Neural cell (in vitro differentiated cells): ENCODE measurements around the gene TEX30. TPM values are rescaled to one million over a fixed set of nuclear protein-coding genes. Genes with fewer than 3 reads are reported as not detected.
A peak's percentile ranks its signal among the peaks of the same experiment; 100 is the strongest.

Experiments
- H2AFZ ChIP-seq: fragments of 200-600, 300-800 bp; sonication (generic), shearing (Covaris generic); 2 replicates; pipeline ENCODE4 v1.6.0; 2014; ENCODE audit warnings: low read depth, mild to moderate bottlenecking, antibody characterized with exemption, low read length, moderate library complexity
- H3F3A ChIP-seq: fragments of 200-600 bp; shearing (Covaris generic); 2 replicates; pipeline ENCODE4 v1.6.1; 2016; ENCODE audit warnings: mild to moderate bottlenecking, moderate library complexity, mixed read lengths, antibody characterized with exemption, low read length; ENCODE audit not compliant: insufficient read depth, poor library complexity, severe bottlenecking
- H3K27ac ChIP-seq: fragments of 200-600, 300-800 bp; sonication (generic), shearing (Covaris generic); 2 replicates; pipeline ENCODE4 v1.5.1; 2014; ENCODE audit warnings: mild to moderate bottlenecking, low read length, moderate library complexity
- H3K27me3 ChIP-seq: fragments of 300-800, 200-600 bp; sonication (generic), shearing (Covaris generic); 2 replicates; pipeline ENCODE4 v1.6.0; 2014; ENCODE audit warnings: mild to moderate bottlenecking, low read depth, low read length, moderate library complexity; ENCODE audit not compliant: insufficient read depth
- H3K36me3 ChIP-seq: fragments of 300-800, 200-600 bp; sonication (generic), shearing (Covaris generic); 2 replicates; pipeline ENCODE4 v1.5.1; 2014; ENCODE audit warnings: mild to moderate bottlenecking, antibody characterized with exemption, low read length, moderate library complexity; ENCODE audit not compliant: insufficient read depth
- H3K4me2 ChIP-seq: fragments of 300-800, 200-600 bp; sonication (generic), shearing (Covaris generic); 2 replicates; pipeline ENCODE4 v1.6.0; 2014; ENCODE audit warnings: mild to moderate bottlenecking, low read length
- H3K4me3 ChIP-seq: fragments of 300-800, 200-600 bp; sonication (generic), shearing (Covaris generic); 2 replicates; pipeline ENCODE4 v1.5.1; 2014; ENCODE audit warnings: mild to moderate bottlenecking, low read length, moderate library complexity
- H3K79me2 ChIP-seq: fragments of 200-600 bp; shearing (Covaris generic); replicated peaks from 2 replicates; pipeline ENCODE4 v1.6.0; 2014; ENCODE audit warnings: mild to moderate bottlenecking, low read length, moderate library complexity; ENCODE audit not compliant: insufficient read depth
- H3K9ac ChIP-seq: fragments of 300-800, 200-600 bp; sonication (generic), shearing (Covaris generic); 2 replicates; pipeline ENCODE4 v1.6.1; 2016; ENCODE audit warnings: mild to moderate bottlenecking, low read length, mixed read lengths
- H3K9me2 ChIP-seq: fragments of 200-600 bp; shearing (Covaris generic); 2 replicates; pipeline ENCODE4 v1.6.1; 2016; ENCODE audit warnings: mild to moderate bottlenecking, low read length, mixed read lengths; ENCODE audit not compliant: insufficient read depth
- H3K9me3 ChIP-seq: fragments of 200-600, 300-800 bp; sonication (generic), shearing (Covaris generic); 2 replicates; pipeline ENCODE4 v1.6.1; 2016; ENCODE audit warnings: mild to moderate bottlenecking, mixed run types, low read length, moderate library complexity, mixed read lengths
- H4K20me1 ChIP-seq: fragments of 200-600 bp; shearing (Covaris generic); 2 replicates; pipeline ENCODE4 v1.6.1; 2016; ENCODE audit warnings: mild to moderate bottlenecking, mixed run types; ENCODE audit not compliant: insufficient read depth
- EP300 ChIP-seq: fragments of 450-650 bp; conservative IDR thresholded peaks from 2 replicates; pipeline ENCODE4 v1.6.1; 2014; ENCODE audit warnings: antibody characterized with exemption, mild to moderate bottlenecking, moderate library complexity; ENCODE audit not compliant: poor library complexity, severe bottlenecking
- EZH2 ChIP-seq: fragments of 200-600, 300-800 bp; shearing (Covaris generic), sonication (generic); IDR thresholded peaks from 2 replicates; pipeline ENCODE4 v1.6.1; 2014; ENCODE audit warnings: antibody characterized with exemption, low read length, borderline replicate concordance, mild to moderate bottlenecking; ENCODE audit not compliant: insufficient read depth, poor library complexity, severe bottlenecking
- MXI1 ChIP-seq: fragments of 450-650 bp; conservative IDR thresholded peaks from 2 replicates; pipeline ENCODE4 v1.6.1; 2014; ENCODE audit warnings: antibody characterized with exemption, mild to moderate bottlenecking; ENCODE audit not compliant: poor library complexity, severe bottlenecking
- POLR2AphosphoS5 ChIP-seq: IDR thresholded peaks from 2 replicates; pipeline ENCODE4 v1.6.1; 2012
- RAD21 ChIP-seq: fragments of 450-650 bp; conservative IDR thresholded peaks from 2 replicates; pipeline ENCODE4 v1.6.1; 2014; ENCODE audit warnings: antibody characterized with exemption, mild to moderate bottlenecking, moderate library complexity
- SMC3 ChIP-seq: fragments of 450-650 bp; conservative IDR thresholded peaks from 2 replicates; pipeline ENCODE4 v1.6.1; 2014; ENCODE audit warnings: antibody characterized with exemption, mild to moderate bottlenecking, moderate library complexity; ENCODE audit not compliant: poor library complexity
- TAF1 ChIP-seq: IDR thresholded peaks from 2 replicates; pipeline ENCODE4 v1.6.1; 2012; ENCODE audit warnings: low read depth
- polyA plus RNA-seq: library from polyadenylated mRNA; depleted of rRNA; stranded (reverse); fragments of >200 nt; gene quantifications from 2 replicates; pipeline ENCODE4 v1.2.3, GENCODE V29; 2014
- TF ChIP-seq, protein P1 (sequence below): fragments of 450-650 bp; IDR thresholded peaks from 2 replicates; pipeline ENCODE4 v1.5.1; 2014; ENCODE audit warnings: antibody characterized with exemption, mild to moderate bottlenecking, moderate library complexity; ENCODE audit not compliant: poor library complexity, severe bottlenecking
- TF ChIP-seq, protein P2 (sequence below): IDR thresholded peaks from 2 replicates; pipeline ENCODE4 v1.6.1; 2012; ENCODE audit warnings: borderline replicate concordance

TEX30 gene
- polyA plus RNA-seq, 1 donor from 2014 or later: 29.9 TPM

DNA sequence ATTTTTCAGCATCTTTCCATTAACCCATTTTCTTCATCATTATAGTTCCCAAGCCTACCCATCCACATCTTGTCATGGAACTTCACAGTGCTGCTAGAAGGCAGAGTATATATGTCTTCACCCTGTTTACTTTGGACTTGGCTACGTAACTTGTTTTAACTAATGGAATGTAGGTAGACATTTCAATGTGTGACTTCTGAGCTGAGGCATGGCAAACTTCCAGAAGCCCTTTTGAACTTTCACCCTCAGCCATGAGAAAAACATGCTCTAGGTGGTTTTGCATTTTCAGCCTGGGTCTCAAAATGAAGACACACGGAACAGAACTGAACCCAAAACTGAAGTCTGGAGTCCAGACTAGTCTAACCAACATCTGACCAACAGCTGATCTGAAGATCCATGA lies 3.2 kb downstream of the TEX30 start:
- TF ChIP-seq RAD21: no peak
- TF ChIP-seq TAF1: no peak
- TF ChIP-seq, protein P1, sequence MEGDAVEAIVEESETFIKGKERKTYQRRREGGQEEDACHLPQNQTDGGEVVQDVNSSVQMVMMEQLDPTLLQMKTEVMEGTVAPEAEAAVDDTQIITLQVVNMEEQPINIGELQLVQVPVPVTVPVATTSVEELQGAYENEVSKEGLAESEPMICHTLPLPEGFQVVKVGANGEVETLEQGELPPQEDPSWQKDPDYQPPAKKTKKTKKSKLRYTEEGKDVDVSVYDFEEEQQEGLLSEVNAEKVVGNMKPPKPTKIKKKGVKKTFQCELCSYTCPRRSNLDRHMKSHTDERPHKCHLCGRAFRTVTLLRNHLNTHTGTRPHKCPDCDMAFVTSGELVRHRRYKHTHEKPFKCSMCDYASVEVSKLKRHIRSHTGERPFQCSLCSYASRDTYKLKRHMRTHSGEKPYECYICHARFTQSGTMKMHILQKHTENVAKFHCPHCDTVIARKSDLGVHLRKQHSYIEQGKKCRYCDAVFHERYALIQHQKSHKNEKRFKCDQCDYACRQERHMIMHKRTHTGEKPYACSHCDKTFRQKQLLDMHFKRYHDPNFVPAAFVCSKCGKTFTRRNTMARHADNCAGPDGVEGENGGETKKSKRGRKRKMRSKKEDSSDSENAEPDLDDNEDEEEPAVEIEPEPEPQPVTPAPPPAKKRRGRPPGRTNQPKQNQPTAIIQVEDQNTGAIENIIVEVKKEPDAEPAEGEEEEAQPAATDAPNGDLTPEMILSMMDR: no peak
- no peak for TF ChIP-seq EP300
- no peak for TF ChIP-seq EZH2
- no peak for TF ChIP-seq MXI1
- TF ChIP-seq POLR2AphosphoS5: no peak
- no peak for TF ChIP-seq SMC3
- TF ChIP-seq, protein P2, sequence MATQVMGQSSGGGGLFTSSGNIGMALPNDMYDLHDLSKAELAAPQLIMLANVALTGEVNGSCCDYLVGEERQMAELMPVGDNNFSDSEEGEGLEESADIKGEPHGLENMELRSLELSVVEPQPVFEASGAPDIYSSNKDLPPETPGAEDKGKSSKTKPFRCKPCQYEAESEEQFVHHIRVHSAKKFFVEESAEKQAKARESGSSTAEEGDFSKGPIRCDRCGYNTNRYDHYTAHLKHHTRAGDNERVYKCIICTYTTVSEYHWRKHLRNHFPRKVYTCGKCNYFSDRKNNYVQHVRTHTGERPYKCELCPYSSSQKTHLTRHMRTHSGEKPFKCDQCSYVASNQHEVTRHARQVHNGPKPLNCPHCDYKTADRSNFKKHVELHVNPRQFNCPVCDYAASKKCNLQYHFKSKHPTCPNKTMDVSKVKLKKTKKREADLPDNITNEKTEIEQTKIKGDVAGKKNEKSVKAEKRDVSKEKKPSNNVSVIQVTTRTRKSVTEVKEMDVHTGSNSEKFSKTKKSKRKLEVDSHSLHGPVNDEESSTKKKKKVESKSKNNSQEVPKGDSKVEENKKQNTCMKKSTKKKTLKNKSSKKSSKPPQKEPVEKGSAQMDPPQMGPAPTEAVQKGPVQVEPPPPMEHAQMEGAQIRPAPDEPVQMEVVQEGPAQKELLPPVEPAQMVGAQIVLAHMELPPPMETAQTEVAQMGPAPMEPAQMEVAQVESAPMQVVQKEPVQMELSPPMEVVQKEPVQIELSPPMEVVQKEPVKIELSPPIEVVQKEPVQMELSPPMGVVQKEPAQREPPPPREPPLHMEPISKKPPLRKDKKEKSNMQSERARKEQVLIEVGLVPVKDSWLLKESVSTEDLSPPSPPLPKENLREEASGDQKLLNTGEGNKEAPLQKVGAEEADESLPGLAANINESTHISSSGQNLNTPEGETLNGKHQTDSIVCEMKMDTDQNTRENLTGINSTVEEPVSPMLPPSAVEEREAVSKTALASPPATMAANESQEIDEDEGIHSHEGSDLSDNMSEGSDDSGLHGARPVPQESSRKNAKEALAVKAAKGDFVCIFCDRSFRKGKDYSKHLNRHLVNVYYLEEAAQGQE: no peak
- H3K9ac ChIP-seq: no peak overlapping the region
- H3K9me2 ChIP-seq: no peaks in the 10 kb centered on the region

GRCh38 chr13:102769679-102770078 lies 3.9 kb downstream of the TEX30 start:
- Histone ChIP-seq H3K9me3 (no peaks in the 10 kb centered on the region), H3F3A (no peaks in the 10 kb centered on the region), H3K9ac (peak overlapping the region; percentile 17), H3K9me2 (no peaks in the 10 kb centered on the region), H3K27me3 (no peaks in the 10 kb centered on the region), H3K4me3 (peak overlapping the region; percentile 29), H3K27ac (peak overlapping the region; percentile 65), H4K20me1 (no peaks in the 10 kb centered on the region), H2AFZ (no peak overlapping the region), H3K79me2 (no peaks in the 10 kb centered on the region), H3K36me3 (no peaks in the 10 kb centered on the region), H3K4me2 (peak overlapping the region; percentile 20)
- TF ChIP-seq TAF1: no peak
- TF ChIP-seq, protein P2: no peak
- TF ChIP-seq EP300: no peak
- TF ChIP-seq RAD21: peak; percentile 54
- TF ChIP-seq MXI1: no peak
- TF ChIP-seq, protein P1: peak; percentile 44
- no peak for TF ChIP-seq EZH2
- TF ChIP-seq POLR2AphosphoS5: no peak
- peak; percentile 23 for TF ChIP-seq SMC3

More for the DNA sequence above, 3.2 kb downstream of the TEX30 start:
- Histone ChIP-seq H3K9me3 (no peaks in the 10 kb centered on the region), H3K4me2 (no peak overlapping the region), H4K20me1 (no peaks in the 10 kb centered on the region), H3K27ac (no peak overlapping the region), H3K27me3 (no peaks in the 10 kb centered on the region), H3K36me3 (no peaks in the 10 kb centered on the region), H3K79me2 (no peaks in the 10 kb centered on the region), H3F3A (no peaks in the 10 kb centered on the region), H2AFZ (no peak overlapping the region), H3K4me3 (no peak overlapping the region)
